Measurements from ENCODE around the gene SPATA13.

SPATA13 gene

GRCh38 chr13:24275041-24275440, 114.5 kb downstream of the SPATA13 start:
- TF ChIP-seq CTCF (IDR thresholded peaks at IDR 0.05): no peak
- Histone ChIP-seq H3K36me3 (no peaks in the 10 kb centered on the region), H3K27ac (peak overlapping the region; percentile 88), H3K4me3 (ENCODE audit: low read depth in 1 of 2, low read length in 1 of 2) (no peak overlapping the region), H3K27me3 (no peaks in the 10 kb centered on the region), H3K9me3 (no peaks in the 10 kb centered on the region), H3K4me1 (ENCODE audit: control insufficient read depth in 1 of 2, insufficient read depth in 1 of 2, low read depth in 1 of 2, low read length in 1 of 2) (peaks cover 82 to 95% of the 10 kb centered on the region in 2 experiments)

- Histone ChIP-seq H3K4me3 (ENCODE audit: low read depth in 1 of 2, low read length in 1 of 2) (peak overlapping the region; percentile 31), H3K4me1 (ENCODE audit: control insufficient read depth in 1 of 2, insufficient read depth in 1 of 2, low read depth in 1 of 2, low read length in 1 of 2) (peaks cover 89 to 100% of the 10 kb centered on the region in 2 experiments), H3K36me3 (peaks cover 5% of the 10 kb centered on the region), H3K9me3 (no peaks in the 10 kb centered on the region), H3K27me3 (no peaks in the 10 kb centered on the region), H3K27ac (peak overlapping the region; percentile 88)
- no peak for TF ChIP-seq CTCF (IDR thresholded peaks at IDR 0.05)
These were observed 115.8 kb downstream of the SPATA13 start for GRCh38 chr13:24276306-24276705.

- peaks cover 94 to 100% of the 10 kb centered on the region in 2 experiments for H3K4me1 ChIP-seq (ENCODE audit: control insufficient read depth in 1 of 2, insufficient read depth in 1 of 2, low read depth in 1 of 2, low read length in 1 of 2)
- no peak for TF ChIP-seq CTCF (IDR thresholded peaks at IDR 0.05)
These were observed 116.3 kb downstream of the SPATA13 start for GRCh38 chr13:24276861-24277260.

GRCh38 chr13:24277761-24278160, 117.2 kb downstream of the SPATA13 start:
- Histone ChIP-seq H3K27ac (peak overlapping the region; percentile 88), H3K27me3 (no peaks in the 10 kb centered on the region), H3K4me3 (ENCODE audit: low read depth in 1 of 2, low read length in 1 of 2) (no peak overlapping the region), H3K9me3 (no peaks in the 10 kb centered on the region), H3K36me3 (peaks cover 20% of the 10 kb centered on the region), H3K4me1 (ENCODE audit: control insufficient read depth in 1 of 2, insufficient read depth in 1 of 2, low read depth in 1 of 2, low read length in 1 of 2) (peaks cover 91 to 93% of the 10 kb centered on the region in 2 experiments)
- TF ChIP-seq CTCF (IDR thresholded peaks at IDR 0.05): no peak

More at GRCh38 chr13:24276861-24277260, 116.3 kb downstream of the SPATA13 start:
- H3K4me3 ChIP-seq (ENCODE audit: low read depth in 1 of 2, low read length in 1 of 2): peak overlapping the region; percentile 31
- peak overlapping the region; percentile 88 for H3K27ac ChIP-seq
- no peaks in the 10 kb centered on the region for H3K27me3 ChIP-seq
- H3K9me3 ChIP-seq: no peaks in the 10 kb centered on the region
- H3K36me3 ChIP-seq: peaks cover 11% of the 10 kb centered on the region

- Histone ChIP-seq H3K9me3 (no peaks in the 10 kb centered on the region), H3K27ac (peak overlapping the region; percentile 88), H3K4me1 (ENCODE audit: control insufficient read depth in 1 of 2, insufficient read depth in 1 of 2, low read depth in 1 of 2, low read length in 1 of 2) (peaks cover 74 to 75% of the 10 kb centered on the region in 2 experiments), H3K4me3 (ENCODE audit: low read depth in 1 of 2, low read length in 1 of 2) (peak overlapping the region; percentile 16 to 43), H3K27me3 (no peaks in the 10 kb centered on the region), H3K36me3 (peaks cover 37% of the 10 kb centered on the region)
- TF ChIP-seq CTCF (IDR thresholded peaks at IDR 0.05): no peak
These were observed 119.0 kb downstream of the SPATA13 start for GRCh38 chr13:24279327-24280110.

Data from neutrophil (primary cell).